Sigmoid colon (tissue), 7 donors: ENCODE results near the gene SSU72. TPM values are rescaled to one million over a fixed set of nuclear protein-coding genes. Genes with fewer than 3 reads are reported as not detected.
"Not testable (repeated sequence)": the region's sequence is repeated elsewhere in the genome, so short reads cannot be mapped to it uniquely, and the experiment has no call there.

Experiments
- DNase-seq: peaks from one replicate; pipeline ENCODE4 v3.0.0-alpha.2; 2019
- H3K27ac ChIP-seq, 4 donors: fragments of 200-600 bp; sonication (generic); one replicate each; pipeline ENCODE4 v1.5.1; 2016 to 2019; ENCODE audit warnings: mild to moderate bottlenecking in 1 of 4
- H3K27me3 ChIP-seq, 3 donors: fragments of 200-600 bp; sonication (generic); one replicate each; pipeline ENCODE4 v1.5.1; 2019; ENCODE audit warnings: mild to moderate bottlenecking in 1 of 3
- H3K36me3 ChIP-seq, 4 donors: fragments of 200-600 bp; sonication (generic); one replicate each; pipeline ENCODE4 v1.5.1; 2016 to 2019
- H3K4me1 ChIP-seq, 4 donors: fragments of 200-600 bp; sonication (generic); one replicate each; pipeline ENCODE4 v1.5.1; 2017 to 2019
- H3K4me3 ChIP-seq, 4 donors: fragments of 200-600 bp; sonication (generic); one replicate each; pipeline ENCODE4 v1.5.1; 2017 to 2019; ENCODE audit warnings: mild to moderate bottlenecking in 2 of 4, moderate library complexity in 1 of 4
- H3K9me3 ChIP-seq, 4 donors: fragments of 200-600 bp in 3 of 4; sonication (generic) in 3 of 4; one replicate each; pipeline versions ENCODE4 v1.5.1 to v1.6.1; 2013 to 2019
- EP300 ChIP-seq, 4 donors: sonication (generic); formaldehyde crosslinking; IDR thresholded peaks; one replicate each; pipeline ENCODE4 v1.6.1; 2017; ENCODE audit warnings: antibody characterized with exemption in 4 of 4
- POLR2A ChIP-seq, 2 donors: fragments of 450-650 bp; IDR thresholded peaks; one replicate each; pipeline ENCODE4 v1.6.1; 2016; ENCODE audit warnings: antibody characterized with exemption in 2 of 2, mild to moderate bottlenecking in 2 of 2, moderate library complexity in 2 of 2
- POLR2AphosphoS5 ChIP-seq, 4 donors: sonication (generic); formaldehyde crosslinking; IDR thresholded peaks; one replicate each; pipeline ENCODE4 v1.6.1; 2017; ENCODE audit warnings: antibody characterized with exemption in 4 of 4
- WGBS, 2 donors: extraction: QIAGEN DNeasy Blood & Tissue Kit; methylation state at CpG; one replicate each; pipeline ENCODE4 v1.1.7; 2013; 5-methylcytosine and 5-hydroxymethylcytosine counted together
- intact Hi-C: fragments of 100-400 bp; cut with DNase I; formaldehyde crosslinking; loops from one replicate; pipeline ENCODE4 v1.15.1; 2023
- polyA plus RNA-seq, 3 donors: library from polyadenylated mRNA; stranded (reverse); fragments of 200-250 nt; gene quantifications; one replicate each; pipeline ENCODE4 v1.2.3, GENCODE V29; 2013
- total RNA-seq, 4 donors: library from RNA; depleted of rRNA; stranded (reverse); fragments of >200 nt; gene quantifications; one replicate each; pipeline ENCODE4 v1.1.0, GENCODE V29; 2016
- TF ChIP-seq, protein P1 (sequence below), 4 experiments: fragments of 450-650 bp in 3 of 4; fragments of 200-600 bp in 1 of 4; IDR thresholded peaks; one replicate each; pipeline ENCODE4 v1.5.1; 2016 to 2019; ENCODE audit warnings: antibody characterized with exemption in 4 of 4, mild to moderate bottlenecking in 3 of 4, moderate library complexity in 2 of 4
- donor health status: healthy with polysubstance abuse.
- donor health status: Bipolar disorder and iron deficiency.
- donor health status: healthy.

SSU72 gene
- total and polyA plus RNA-seq, 7 donors = 98.9 to 165 (median 119) TPM

DNA sequence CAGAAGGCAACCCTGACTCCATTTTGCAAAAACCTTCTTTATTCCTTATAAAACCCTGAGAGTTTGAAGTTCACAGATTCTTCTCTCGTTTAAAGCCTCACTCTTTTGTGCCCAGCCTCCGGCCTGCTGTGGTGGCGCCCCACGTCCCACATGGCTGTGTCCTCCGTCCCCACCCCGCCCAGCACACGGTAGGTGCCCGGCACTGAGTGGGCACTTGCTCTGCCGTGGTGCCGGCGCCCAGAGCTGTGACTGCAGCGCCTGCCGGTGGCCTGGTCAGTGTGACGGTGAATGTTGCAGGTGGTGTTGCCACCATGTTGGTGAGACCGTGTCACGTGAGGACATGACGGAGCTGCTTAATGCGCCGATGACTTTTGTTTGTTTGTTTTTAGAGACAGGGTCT is 53.3 kb downstream of the SSU72 start:
- no peak overlapping the region for H3K27ac ChIP-seq
- no peak overlapping the region for H3K4me3 ChIP-seq
- TF ChIP-seq POLR2AphosphoS5 (IDR thresholded peaks at IDR 0.05) (no peak), EP300 (IDR thresholded peaks at IDR 0.05) (no peak), POLR2A (IDR thresholded peaks at IDR 0.05) (no peak)
- TF ChIP-seq, protein P1, sequence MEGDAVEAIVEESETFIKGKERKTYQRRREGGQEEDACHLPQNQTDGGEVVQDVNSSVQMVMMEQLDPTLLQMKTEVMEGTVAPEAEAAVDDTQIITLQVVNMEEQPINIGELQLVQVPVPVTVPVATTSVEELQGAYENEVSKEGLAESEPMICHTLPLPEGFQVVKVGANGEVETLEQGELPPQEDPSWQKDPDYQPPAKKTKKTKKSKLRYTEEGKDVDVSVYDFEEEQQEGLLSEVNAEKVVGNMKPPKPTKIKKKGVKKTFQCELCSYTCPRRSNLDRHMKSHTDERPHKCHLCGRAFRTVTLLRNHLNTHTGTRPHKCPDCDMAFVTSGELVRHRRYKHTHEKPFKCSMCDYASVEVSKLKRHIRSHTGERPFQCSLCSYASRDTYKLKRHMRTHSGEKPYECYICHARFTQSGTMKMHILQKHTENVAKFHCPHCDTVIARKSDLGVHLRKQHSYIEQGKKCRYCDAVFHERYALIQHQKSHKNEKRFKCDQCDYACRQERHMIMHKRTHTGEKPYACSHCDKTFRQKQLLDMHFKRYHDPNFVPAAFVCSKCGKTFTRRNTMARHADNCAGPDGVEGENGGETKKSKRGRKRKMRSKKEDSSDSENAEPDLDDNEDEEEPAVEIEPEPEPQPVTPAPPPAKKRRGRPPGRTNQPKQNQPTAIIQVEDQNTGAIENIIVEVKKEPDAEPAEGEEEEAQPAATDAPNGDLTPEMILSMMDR (IDR thresholded peaks at IDR 0.05) = no peak
- no peaks in the 10 kb centered on the region for H3K9me3 ChIP-seq
- no peaks in the 10 kb centered on the region for H3K4me1 ChIP-seq
- peaks cover 0 to 66% (median 19%) of the 10 kb centered on the region in 4 donors for H3K36me3 ChIP-seq
- no peaks in the 10 kb centered on the region for H3K27me3 ChIP-seq
- no peak for DNase-seq
- WGBS, 2 donors = 94 to 95% methylated on average over 19 of the region's 19 CpGs
- intact Hi-C loops = no loop called here

DNA sequence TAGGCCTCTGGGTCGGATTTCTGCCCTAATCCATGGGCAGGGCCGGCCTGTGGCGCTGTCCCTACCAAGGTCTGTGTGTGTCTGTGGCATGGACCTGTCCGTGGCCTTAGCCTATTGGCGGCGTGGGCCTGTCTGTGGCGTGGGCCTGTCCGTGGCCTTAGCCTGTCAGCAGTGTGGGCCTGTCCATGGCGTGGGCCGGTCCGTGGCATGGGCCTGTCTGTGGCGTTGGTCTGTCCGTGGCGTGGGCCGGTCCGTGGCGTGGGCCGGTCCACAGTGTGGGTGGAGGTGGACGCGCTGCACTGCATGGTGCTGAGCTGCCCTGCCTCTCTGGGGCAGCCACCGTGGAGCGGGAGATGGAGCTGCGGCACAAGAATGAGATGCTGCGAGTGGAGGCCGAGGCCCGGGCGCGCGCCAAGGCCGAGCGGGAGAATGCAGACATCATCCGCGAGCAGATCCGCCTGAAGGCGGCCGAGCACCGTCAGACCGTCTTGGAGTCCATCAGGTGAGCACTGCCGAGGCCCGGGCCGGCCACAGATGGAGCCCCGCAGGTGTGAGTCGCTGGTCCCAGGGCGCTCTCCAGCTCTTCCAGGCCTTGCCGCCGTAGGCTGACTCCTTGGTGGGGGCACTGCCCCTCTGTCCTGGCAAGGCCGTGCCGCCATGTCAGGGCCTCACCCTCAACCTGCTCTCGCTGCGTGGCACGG is 54.7 kb downstream of the SSU72 start:
- H3K27ac ChIP-seq, H3K27me3 ChIP-seq, intact Hi-C loops, DNase-seq, H3K4me1 ChIP-seq, H3K4me3 ChIP-seq, H3K9me3 ChIP-seq: not testable (repeated sequence)
- 98% methylated on average over 51 of the region's 51 CpGs for WGBS, 2 donors
- peaks cover 0 to 55% (median 16%) of the 10 kb centered on the region in 4 donors for H3K36me3 ChIP-seq

DNA sequence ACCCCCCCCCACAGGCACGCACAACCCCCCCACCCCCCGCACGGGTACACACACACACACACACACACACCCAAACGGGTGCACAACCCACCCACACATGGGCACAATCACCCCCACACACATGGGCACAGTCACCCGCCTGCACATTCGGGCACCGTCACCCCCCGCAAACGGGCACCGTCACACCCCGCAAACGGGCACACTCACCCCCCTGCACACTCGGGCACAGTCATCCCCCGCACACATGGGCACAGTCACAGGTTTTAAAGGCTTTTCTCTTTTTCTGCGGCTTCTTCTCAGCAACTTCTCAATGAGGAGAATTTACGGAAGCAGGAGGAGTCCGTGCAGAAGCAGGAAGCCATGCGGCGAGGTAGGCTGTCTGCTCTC is 56.0 kb downstream of the SSU72 start:
- WGBS, 2 donors = 95% methylated on average over 19 of the region's 19 CpGs
- DNase-seq, H3K9me3 ChIP-seq, H3K27ac ChIP-seq, H3K27me3 ChIP-seq, H3K4me1 ChIP-seq, intact Hi-C loops, H3K4me3 ChIP-seq: not testable (repeated sequence)
- H3K36me3 ChIP-seq = peaks cover 0 to 50% (median 16%) of the 10 kb centered on the region in 4 donors

DNA sequence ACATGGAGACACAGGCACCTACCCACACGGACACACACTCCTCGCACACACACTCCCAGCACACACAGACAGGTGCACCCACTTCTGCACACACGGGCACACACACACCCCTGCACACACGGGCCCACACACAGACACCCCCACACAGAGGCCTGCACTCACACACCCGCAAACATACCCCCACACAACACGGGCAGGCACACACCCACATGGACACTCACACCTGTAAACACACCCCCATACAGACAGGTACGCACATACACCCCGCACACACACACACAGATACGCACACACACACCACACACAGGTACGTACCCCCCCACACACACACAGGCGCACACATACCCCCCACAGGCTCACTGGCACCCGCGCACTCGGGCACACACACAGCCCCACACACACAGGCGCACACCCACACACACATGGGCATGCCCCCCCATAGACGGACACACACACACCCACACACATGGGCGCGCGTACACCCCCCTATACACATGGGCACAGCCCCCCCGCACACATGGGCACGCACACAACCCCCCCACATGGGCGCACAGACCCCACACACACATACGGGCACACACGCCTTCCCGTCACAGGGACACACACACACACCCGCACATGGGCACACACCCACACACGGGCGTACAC is 56.6 kb downstream of the SSU72 start:
- Histone ChIP-seq H3K36me3 (peaks cover 0 to 45% (median 16%) of the 10 kb centered on the region in 4 donors), H3K4me3 (no peak overlapping the region), H3K9me3 (no peaks in the 10 kb centered on the region), H3K27me3 (no peaks in the 10 kb centered on the region), H3K27ac (no peak overlapping the region), H3K4me1 (peaks cover 0 to 4% (median 3%) of the 10 kb centered on the region in 4 donors)
- 94 to 96% methylated on average over 28 of the region's 28 CpGs for WGBS, 2 donors
- TF ChIP-seq POLR2AphosphoS5 (IDR thresholded peaks at IDR 0.05) = no peak
- DNase-seq = no peak
- intact Hi-C loops = no loop called here

DNA sequence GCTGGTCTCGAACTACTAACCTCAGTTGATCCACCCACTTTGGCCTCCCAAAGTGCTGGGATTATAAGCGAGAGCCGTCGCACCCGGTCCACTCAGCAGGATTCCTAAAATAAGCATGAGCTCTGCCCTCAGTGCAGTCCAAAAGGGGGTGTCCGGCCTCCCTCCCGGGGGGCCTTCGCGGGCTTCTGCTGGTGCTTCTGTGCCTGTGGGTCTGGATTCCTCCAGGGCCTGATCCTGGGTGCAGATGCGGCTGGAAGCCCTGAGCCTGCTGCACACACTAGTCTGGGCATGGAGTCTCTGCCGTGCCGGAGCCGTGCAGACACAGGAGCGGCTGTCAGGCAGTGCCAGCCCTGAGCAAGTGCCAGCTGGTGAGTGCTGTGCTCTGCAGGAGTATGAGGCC is 57.7 kb downstream of the SSU72 start:
- H3K9me3 ChIP-seq, H3K27ac ChIP-seq, H3K4me1 ChIP-seq, DNase-seq, H3K4me3 ChIP-seq, intact Hi-C loops, H3K27me3 ChIP-seq: not testable (repeated sequence)
- peaks cover 0 to 36% (median 16%) of the 10 kb centered on the region in 4 donors for H3K36me3 ChIP-seq
- WGBS, 2 donors = 97 to 98% methylated on average over 14 of the region's 14 CpGs

DNA sequence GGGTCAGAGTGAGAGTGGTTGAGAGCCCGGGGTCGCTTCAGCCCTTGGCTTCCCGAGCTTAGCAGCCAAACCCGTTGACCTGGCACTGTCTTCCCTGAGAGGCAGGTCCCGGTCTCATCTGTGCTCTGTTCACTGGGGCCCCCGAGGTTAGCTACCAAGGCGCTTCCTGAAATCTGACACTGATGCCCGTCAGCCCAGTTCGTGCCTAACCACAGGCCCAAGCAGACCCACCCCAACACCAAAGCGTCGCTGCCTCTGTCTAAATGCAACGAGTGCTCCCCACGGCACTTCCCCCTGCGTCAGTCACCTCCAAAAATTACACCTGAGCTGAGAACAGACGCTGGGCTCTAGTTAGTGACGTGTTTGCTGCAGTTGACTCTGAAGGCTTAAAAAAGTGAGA is 60.3 kb downstream of the SSU72 start:
- not testable (repeated sequence) for H3K9me3 ChIP-seq, DNase-seq, H3K27ac ChIP-seq, H3K27me3 ChIP-seq, H3K4me3 ChIP-seq
- intact Hi-C loops = loop anchor here (5.0 kb wide), 1 partner anchor 393 kb away; no protein-coding TSS in a partner anchor
- Histone ChIP-seq H3K4me1 (peaks cover 0 to 16% (median 13%) of the 10 kb centered on the region in 4 donors), H3K36me3 (peaks cover 0 to 16% (median 8%) of the 10 kb centered on the region in 4 donors)
- WGBS, 2 donors = 70 to 85% methylated on average over 14 of the region's 16 CpGs

DNA sequence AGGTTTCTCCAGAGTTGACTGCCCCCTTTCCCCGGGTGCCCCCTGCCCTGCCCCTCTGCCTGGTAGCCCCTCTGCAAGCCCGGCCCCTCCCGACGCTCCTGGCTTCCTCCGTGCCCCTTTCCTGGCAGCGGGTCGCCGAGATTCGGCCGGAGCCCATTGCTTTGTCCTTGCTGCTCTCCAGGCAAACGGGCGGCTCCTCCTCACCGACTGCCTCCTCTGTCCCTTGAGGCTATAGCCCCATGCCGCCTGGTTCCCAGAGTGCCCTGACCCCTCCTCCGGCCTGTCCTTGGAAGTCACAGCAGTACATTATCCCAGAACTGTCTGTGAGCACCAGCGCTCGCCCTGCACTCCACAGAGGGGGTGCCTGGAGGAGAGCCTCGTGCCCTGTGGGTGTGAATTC is 61.0 kb downstream of the SSU72 start:
- H3K27ac ChIP-seq, H3K9me3 ChIP-seq, H3K4me3 ChIP-seq, DNase-seq, H3K27me3 ChIP-seq: not testable (repeated sequence)
- intact Hi-C loops = loop anchor here (5.0 kb wide), 1 partner anchor 394 kb away; no protein-coding TSS in a partner anchor
- Histone ChIP-seq H3K36me3 (peaks cover 0 to 16% (median 6%) of the 10 kb centered on the region in 4 donors), H3K4me1 (peaks cover 0 to 16% (median 13%) of the 10 kb centered on the region in 4 donors)
- WGBS, 2 donors = 88 to 91% methylated on average over 18 of the region's 18 CpGs

DNA sequence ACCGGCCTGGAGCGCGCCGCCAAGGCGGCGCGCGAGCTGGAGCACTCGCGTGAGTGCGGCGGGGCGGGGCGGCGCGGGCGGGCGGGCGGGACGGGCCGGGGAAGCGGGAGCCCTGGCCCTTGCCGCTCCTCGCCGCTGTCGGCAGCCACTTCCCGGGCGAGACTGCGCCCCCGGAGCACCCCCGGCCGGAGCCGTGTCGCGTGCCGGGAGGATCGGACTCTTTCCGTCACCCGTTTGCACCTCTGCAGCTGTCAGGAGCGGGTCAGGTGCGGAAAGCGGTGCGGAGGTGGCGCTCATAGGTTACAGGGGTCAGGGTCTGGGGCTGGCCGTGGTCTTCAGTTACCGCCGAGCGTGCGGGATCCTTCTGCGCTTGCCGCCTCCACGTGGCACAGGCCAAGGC is 62.2 kb downstream of the SSU72 start:
- intact Hi-C loops = loop anchor here (5.0 kb wide), 1 partner anchor 395 kb away; no protein-coding TSS in a partner anchor
- Histone ChIP-seq H3K4me3 (peak overlapping the region; percentile 64 to 97 (median 72)), H3K4me1 (peaks cover 0 to 16% (median 13%) of the 10 kb centered on the region in 4 donors), H3K27ac (peak overlapping the region; percentile 86 to 96 (median 92))
- not testable (repeated sequence) for DNase-seq, H3K27me3 ChIP-seq, H3K36me3 ChIP-seq, H3K9me3 ChIP-seq
- WGBS, 2 donors = 0% methylated on average over 47 to 49 of the region's 52 CpGs
